H1 (cell line): Measurements from ENCODE around the gene RAB3GAP2.

ENCODE experiments used
- BCL11A ChIP-seq, 2 experiments: IDR thresholded peaks; one replicate each; pipeline ENCODE4 v1.6.1; 2011; ENCODE audit warnings: low read depth in 2 of 2, low read length in 2 of 2, mild to moderate bottlenecking in 2 of 2
- CBX8 ChIP-seq: fragments of 300-800, 300-1000 bp; sonication (generic); IDR thresholded peaks from 2 replicates; pipeline ENCODE4 v1.7.1; 2016; ENCODE audit warnings: low read depth, low read length, borderline replicate concordance
- EP300 ChIP-seq, 2 experiments: IDR thresholded peaks; 1 replicate in 1 of 2; 2 replicates in 1 of 2; pipeline ENCODE4 v1.6.1; 2011 to 2012; ENCODE audit warnings: low read depth in 2 of 2, low read length in 2 of 2, mild to moderate bottlenecking in 2 of 2, borderline replicate concordance in 1 of 2, inconsistent platforms in 1 of 2, moderate library complexity in 1 of 2
- GABPA ChIP-seq: IDR thresholded peaks from 2 replicates; pipeline ENCODE4 v1.6.1; 2011; ENCODE audit warnings: mild to moderate bottlenecking, low read length, moderate library complexity, borderline replicate concordance; ENCODE audit not compliant: insufficient read depth
- NRF1 ChIP-seq: IDR thresholded peaks from 2 replicates; pipeline ENCODE4 v1.6.1; 2011; ENCODE audit warnings: mild to moderate bottlenecking, low read depth, low read length, improper control_type of control experiment
- POLR2A ChIP-seq, 2 experiments: IDR thresholded peaks; 1 replicate in 1 of 2; 2 replicates in 1 of 2; pipeline ENCODE4 v1.6.1; 2011; ENCODE audit warnings: low read depth in 2 of 2, low read length in 2 of 2, mild to moderate bottlenecking in 2 of 2; ENCODE audit errors: control extremely low read depth in 1 of 2
- POLR2AphosphoS5 ChIP-seq: IDR thresholded peaks from 2 replicates; pipeline ENCODE4 v1.6.1; 2011; ENCODE audit warnings: low read depth, low read length
- RAD21 ChIP-seq, 2 experiments: IDR thresholded peaks in 1 of 2; conservative IDR thresholded peaks in 1 of 2; 2 replicates each; pipeline ENCODE4 v1.6.1; 2011; ENCODE audit warnings: low read depth in 2 of 2, low read length in 2 of 2, improper control_type of control experiment in 1 of 2, inconsistent platforms in 1 of 2, mild to moderate bottlenecking in 1 of 2, moderate library complexity in 1 of 2
- RFX5 ChIP-seq: IDR thresholded peaks from 2 replicates; pipeline ENCODE4 v1.6.1; 2011; ENCODE audit warnings: low read depth, low read length, improper control_type of control experiment, borderline replicate concordance
- SP1 ChIP-seq: IDR thresholded peaks from 2 replicates; pipeline ENCODE4 v1.6.1; 2011; ENCODE audit warnings: low read depth, low read length
- SRF ChIP-seq: IDR thresholded peaks from 2 replicates; pipeline ENCODE4 v1.6.1; 2011; ENCODE audit warnings: mild to moderate bottlenecking, low read depth, low read length, moderate library complexity
- TF ChIP-seq, protein P1 (sequence below), 3 experiments: IDR thresholded peaks; 1 replicate in 2 of 3; 2 replicates in 1 of 3; pipeline versions ENCODE4 v1.5.1 to v1.6.1; 2011; ENCODE audit warnings: low read length in 3 of 3, mild to moderate bottlenecking in 3 of 3, inconsistent platforms in 2 of 3, low read depth in 1 of 3, moderate library complexity in 1 of 3; ENCODE audit not compliant: insufficient read depth in 1 of 3; ENCODE audit errors: control extremely low read depth in 1 of 3
- TF ChIP-seq, protein P2 (sequence below): IDR thresholded peaks from 2 replicates; pipeline ENCODE4 v1.6.1; 2012; ENCODE audit warnings: inconsistent platforms

DNA sequence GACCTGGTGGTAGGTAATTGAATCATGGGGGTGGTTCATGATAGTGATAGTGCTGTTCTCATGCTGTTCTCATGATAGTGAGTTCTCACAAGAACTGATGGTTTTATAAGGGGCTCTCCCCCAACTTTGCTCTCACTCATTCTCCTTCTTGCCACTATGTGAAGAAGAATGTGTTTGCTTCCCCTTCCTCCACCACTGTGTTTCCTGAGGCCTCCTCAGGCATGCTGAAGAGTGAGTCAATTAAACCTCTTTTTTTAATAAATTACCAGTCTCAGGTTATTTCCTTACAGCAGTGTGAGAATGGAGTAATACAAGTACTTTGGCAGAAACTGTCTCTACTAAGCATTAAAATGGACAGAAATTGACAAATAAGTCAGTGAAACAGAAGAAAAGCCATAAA lies 21.6 kb downstream of the RAB3GAP2 start:
- TF ChIP-seq, protein P1, sequence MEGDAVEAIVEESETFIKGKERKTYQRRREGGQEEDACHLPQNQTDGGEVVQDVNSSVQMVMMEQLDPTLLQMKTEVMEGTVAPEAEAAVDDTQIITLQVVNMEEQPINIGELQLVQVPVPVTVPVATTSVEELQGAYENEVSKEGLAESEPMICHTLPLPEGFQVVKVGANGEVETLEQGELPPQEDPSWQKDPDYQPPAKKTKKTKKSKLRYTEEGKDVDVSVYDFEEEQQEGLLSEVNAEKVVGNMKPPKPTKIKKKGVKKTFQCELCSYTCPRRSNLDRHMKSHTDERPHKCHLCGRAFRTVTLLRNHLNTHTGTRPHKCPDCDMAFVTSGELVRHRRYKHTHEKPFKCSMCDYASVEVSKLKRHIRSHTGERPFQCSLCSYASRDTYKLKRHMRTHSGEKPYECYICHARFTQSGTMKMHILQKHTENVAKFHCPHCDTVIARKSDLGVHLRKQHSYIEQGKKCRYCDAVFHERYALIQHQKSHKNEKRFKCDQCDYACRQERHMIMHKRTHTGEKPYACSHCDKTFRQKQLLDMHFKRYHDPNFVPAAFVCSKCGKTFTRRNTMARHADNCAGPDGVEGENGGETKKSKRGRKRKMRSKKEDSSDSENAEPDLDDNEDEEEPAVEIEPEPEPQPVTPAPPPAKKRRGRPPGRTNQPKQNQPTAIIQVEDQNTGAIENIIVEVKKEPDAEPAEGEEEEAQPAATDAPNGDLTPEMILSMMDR (IDR thresholded peaks at IDR 0.05; ENCODE audit: control extremely low read depth in 1 of 3, insufficient read depth in 1 of 3, low read depth in 1 of 3, low read length in 3 of 3) = no peak
- no peak for TF ChIP-seq SP1
- no peak for TF ChIP-seq GABPA
- no peak for TF ChIP-seq POLR2A (IDR thresholded peaks at IDR 0.05; ENCODE audit: control extremely low read depth in 1 of 2, low read depth in 2 of 2, low read length in 2 of 2)
- no peak for TF ChIP-seq NRF1
- TF ChIP-seq RAD21 (IDR thresholded peaks at IDR 0.05 in 1 of 2, conservative IDR thresholded peaks at IDR 0.05 in 1 of 2; ENCODE audit: low read depth in 2 of 2, low read length in 2 of 2) = no peak
- TF ChIP-seq SRF = no peak
- no peak for TF ChIP-seq CBX8
- no peak for TF ChIP-seq BCL11A (IDR thresholded peaks at IDR 0.05; ENCODE audit: low read depth in 2 of 2, low read length in 2 of 2)
- TF ChIP-seq POLR2AphosphoS5 = no peak
- TF ChIP-seq, protein P2, sequence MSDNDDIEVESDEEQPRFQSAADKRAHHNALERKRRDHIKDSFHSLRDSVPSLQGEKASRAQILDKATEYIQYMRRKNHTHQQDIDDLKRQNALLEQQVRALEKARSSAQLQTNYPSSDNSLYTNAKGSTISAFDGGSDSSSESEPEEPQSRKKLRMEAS = no peak
- no peak for TF ChIP-seq EP300 (IDR thresholded peaks at IDR 0.05; ENCODE audit: borderline replicate concordance in 1 of 2, low read depth in 2 of 2, low read length in 2 of 2)
- no peak for TF ChIP-seq RFX5
